Brain microvascular endothelial cell (primary cell): ENCODE data around the gene CUBN.

Source experiments
- DNase-seq: peaks from one replicate; pipeline ENCODE4 v3.0.0-alpha.2; 2020
- H3K27ac ChIP-seq: fragments of 250-450 bp; sonication (Bioruptor Pico); 2 replicates; pipeline ENCODE4 v1.5.1; 2020; ENCODE audit warnings: mild to moderate bottlenecking, moderate library complexity
- H3K27me3 ChIP-seq: fragments of 250-450 bp; sonication (Bioruptor Pico); replicated peaks from 2 replicates; pipeline ENCODE4 v1.5.1; 2020; ENCODE audit warnings: mild to moderate bottlenecking
- H3K36me3 ChIP-seq: fragments of 250-450 bp; sonication (Bioruptor Pico); replicated peaks from 2 replicates; pipeline ENCODE4 v1.5.1; 2020; ENCODE audit warnings: mild to moderate bottlenecking
- H3K4me3 ChIP-seq: 2 replicates; pipeline ENCODE4 v1.5.1; 2011; ENCODE audit warnings: low read depth, mild to moderate bottlenecking, control low read depth, low read length, moderate library complexity
- in situ Hi-C: cut with HindIII; loops from 2 replicates; pipeline ENCODE4 v1.10.0; 2017; ENCODE audit warnings: low sequenced_read_pairs, low pct_ligation_motif_present
- TF ChIP-seq, protein P1 (sequence below): IDR thresholded peaks from 2 replicates; pipeline ENCODE4 v1.5.1; 2011; ENCODE audit warnings: low read depth, mild to moderate bottlenecking, moderate library complexity, low read length, control low read depth, inconsistent platforms; ENCODE audit errors: missing control alignments

Gene CUBN

DNA sequence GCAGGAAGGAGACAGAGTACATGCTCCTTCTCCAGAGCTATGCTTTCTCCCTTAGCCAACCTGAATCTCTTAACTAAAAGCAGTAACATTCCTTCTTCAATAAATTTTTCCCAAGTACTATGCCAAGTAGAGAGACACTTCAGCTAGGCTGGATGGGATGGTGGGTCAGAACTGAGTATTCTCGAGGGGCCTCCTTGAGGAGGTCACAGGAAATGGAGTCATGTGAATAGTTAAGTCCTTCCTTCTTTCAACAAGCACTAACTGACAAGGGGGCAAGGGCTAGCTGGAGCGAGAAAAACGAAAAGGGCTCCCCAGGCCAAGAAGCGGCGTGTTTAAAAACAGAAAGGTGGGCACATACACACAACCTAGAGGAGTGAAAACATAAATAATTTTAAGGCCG, 317.8 kb downstream of the CUBN start:
- Histone ChIP-seq H3K4me3 (no peak overlapping the region), H3K27me3 (no peaks in the 10 kb centered on the region), H3K27ac (no peak overlapping the region), H3K36me3 (no peaks in the 10 kb centered on the region)
- DNase-seq: no peak
- in situ Hi-C loops: no loop called here
- TF ChIP-seq, protein P1, sequence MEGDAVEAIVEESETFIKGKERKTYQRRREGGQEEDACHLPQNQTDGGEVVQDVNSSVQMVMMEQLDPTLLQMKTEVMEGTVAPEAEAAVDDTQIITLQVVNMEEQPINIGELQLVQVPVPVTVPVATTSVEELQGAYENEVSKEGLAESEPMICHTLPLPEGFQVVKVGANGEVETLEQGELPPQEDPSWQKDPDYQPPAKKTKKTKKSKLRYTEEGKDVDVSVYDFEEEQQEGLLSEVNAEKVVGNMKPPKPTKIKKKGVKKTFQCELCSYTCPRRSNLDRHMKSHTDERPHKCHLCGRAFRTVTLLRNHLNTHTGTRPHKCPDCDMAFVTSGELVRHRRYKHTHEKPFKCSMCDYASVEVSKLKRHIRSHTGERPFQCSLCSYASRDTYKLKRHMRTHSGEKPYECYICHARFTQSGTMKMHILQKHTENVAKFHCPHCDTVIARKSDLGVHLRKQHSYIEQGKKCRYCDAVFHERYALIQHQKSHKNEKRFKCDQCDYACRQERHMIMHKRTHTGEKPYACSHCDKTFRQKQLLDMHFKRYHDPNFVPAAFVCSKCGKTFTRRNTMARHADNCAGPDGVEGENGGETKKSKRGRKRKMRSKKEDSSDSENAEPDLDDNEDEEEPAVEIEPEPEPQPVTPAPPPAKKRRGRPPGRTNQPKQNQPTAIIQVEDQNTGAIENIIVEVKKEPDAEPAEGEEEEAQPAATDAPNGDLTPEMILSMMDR: no peak

DNA sequence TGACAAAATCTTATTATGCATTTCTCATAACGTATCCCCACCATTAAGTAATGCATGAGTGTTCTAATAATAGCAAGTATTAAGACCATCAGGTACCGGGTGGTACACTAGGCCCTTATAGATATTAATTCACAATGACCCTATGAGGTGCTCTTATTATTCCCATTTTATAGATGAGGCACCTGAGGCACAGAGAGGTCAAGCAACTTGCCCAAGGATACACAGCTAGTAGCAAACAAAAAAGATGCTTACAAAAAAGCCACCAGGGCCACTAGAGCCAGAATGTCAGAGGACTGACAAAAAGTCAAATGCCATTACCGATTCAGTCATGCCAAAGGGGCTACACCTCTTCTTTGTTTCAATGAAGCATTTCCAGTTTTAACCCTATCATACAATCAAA, 318.3 kb downstream of the CUBN start:
- H3K4me3 ChIP-seq: no peak overlapping the region
- no peaks in the 10 kb centered on the region for H3K27me3 ChIP-seq
- TF ChIP-seq, protein P1: no peak
- no peaks in the 10 kb centered on the region for H3K36me3 ChIP-seq
- in situ Hi-C loops: no loop called here
- no peak for DNase-seq
- no peak overlapping the region for H3K27ac ChIP-seq

DNA sequence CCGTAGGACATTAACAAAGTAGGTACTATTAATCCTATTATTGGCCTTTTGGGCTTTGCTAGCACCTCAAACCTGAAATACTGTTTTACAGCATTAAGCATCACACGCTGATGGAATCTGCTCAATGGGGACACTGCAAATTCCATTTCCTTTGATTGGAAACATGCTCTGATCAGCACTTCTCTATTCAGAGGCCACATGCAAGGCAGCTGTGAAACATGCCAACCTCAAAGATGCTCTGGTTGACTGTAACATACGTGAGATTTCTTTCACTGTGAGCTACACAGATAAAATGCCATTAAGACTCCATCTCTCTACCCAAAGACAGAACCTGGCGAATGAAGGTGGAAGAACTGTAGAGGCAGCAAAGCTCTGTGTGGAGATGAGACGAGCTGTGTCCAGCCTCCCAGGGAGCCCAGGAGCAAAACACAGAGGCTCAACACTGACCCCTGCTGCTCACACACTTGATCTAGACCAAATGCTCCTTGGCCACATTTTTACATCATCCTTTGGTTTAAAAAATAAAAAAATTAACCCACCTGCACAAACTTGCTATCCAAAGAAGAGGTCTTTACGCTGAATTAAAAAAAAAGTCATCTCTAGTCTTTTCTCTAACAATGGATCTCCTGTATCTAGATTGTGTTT, 320.4 kb downstream of the CUBN start:
- TF ChIP-seq, protein P1: peak; percentile 81
- Histone ChIP-seq H3K36me3 (no peaks in the 10 kb centered on the region), H3K4me3 (no peak overlapping the region), H3K27me3 (no peaks in the 10 kb centered on the region), H3K27ac (no peak overlapping the region)
- in situ Hi-C loops: no loop called here
- peak; percentile 66 for DNase-seq

DNA sequence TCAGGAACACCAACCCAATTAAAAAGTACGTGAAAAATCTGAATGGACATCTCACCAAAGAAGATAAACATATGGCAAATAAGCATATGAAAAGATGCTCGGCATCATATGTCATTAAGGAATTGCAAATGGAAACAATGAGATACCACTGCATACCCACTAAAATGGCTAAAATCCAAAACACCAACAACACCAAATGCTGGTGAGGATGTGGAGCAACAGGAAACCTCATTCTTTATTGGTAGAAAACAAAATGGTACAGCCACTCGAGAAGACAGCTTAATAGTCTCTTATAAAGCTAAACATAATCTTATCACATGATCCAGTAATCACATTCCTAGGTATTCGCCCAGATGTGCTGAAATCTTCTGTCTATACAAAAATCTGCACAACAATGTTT, 325.5 kb downstream of the CUBN start:
- H3K27me3 ChIP-seq: no peaks in the 10 kb centered on the region
- no peak for DNase-seq
- no peaks in the 10 kb centered on the region for H3K36me3 ChIP-seq
- no peak overlapping the region for H3K4me3 ChIP-seq
- in situ Hi-C loops: no loop called here
- TF ChIP-seq, protein P1: no peak
- no peak overlapping the region for H3K27ac ChIP-seq

DNA sequence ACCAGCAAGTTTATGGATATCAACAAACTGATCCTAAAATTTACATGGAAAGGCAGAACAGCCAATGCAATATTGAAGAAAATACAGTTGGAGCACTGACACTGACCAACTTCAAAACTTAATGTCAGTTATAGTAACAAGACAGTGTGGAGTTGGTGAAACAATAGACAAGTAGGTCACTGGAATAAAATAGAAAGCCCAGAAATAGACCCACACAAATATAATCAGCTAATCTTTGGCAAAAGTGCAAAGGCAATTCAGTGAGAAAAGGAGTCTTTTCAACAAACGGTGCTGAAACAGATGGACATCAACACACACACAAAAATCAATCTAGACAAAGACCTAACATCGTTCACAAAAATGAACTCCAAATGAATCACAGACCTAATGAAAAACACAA, 326.1 kb downstream of the CUBN start:
- Histone ChIP-seq H3K27ac (no peak overlapping the region), H3K36me3 (no peaks in the 10 kb centered on the region), H3K27me3 (no peaks in the 10 kb centered on the region), H3K4me3 (no peak overlapping the region)
- TF ChIP-seq, protein P1: no peak
- no peak for DNase-seq
- in situ Hi-C loops: no loop called here

DNA sequence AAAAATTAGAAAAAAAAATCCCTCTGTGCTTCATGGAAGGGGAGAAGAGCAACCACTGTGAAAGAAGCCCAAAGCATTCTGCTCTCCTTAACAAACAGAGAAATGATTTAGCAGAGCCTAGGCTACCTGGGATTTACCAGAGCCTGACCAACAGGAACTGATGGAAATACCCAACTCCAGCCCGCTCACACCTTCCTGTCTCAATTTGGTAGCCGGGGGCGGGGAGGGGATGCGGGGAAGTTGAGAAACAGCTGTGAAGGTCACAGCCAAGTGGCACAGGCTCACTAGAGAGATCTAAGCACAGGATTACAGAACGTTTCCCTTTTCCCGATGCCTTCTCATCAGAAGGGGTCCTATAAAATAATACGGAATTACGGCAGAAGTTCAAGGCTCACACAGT, 330.0 kb downstream of the CUBN start:
- no peak overlapping the region for H3K27ac ChIP-seq
- no peaks in the 10 kb centered on the region for H3K27me3 ChIP-seq
- no peaks in the 10 kb centered on the region for H3K36me3 ChIP-seq
- no peak for DNase-seq
- TF ChIP-seq, protein P1: no peak
- no peak overlapping the region for H3K4me3 ChIP-seq
- in situ Hi-C loops: no loop called here
